KMS-11 (cell line): ENCODE results near the gene RERE.

Experiments used
- H2AFZ ChIP-seq: fragments of 200-600 bp; sonication (generic); 2 replicates; pipeline ENCODE4 v1.6.1; 2016; ENCODE audit warnings: antibody characterized with exemption, mixed run types, low read depth
- H3K27ac ChIP-seq: fragments of 200-600 bp; sonication (generic); 2 replicates; pipeline ENCODE4 v1.6.1; 2016; ENCODE audit warnings: mild to moderate bottlenecking, mixed run types
- H3K27me3 ChIP-seq: fragments of 200-600 bp; sonication (generic); 2 replicates; pipeline ENCODE4 v1.6.1; 2017; ENCODE audit warnings: mild to moderate bottlenecking, low read depth, mixed run types, moderate library complexity; ENCODE audit not compliant: insufficient read depth
- H3K36me3 ChIP-seq: fragments of 200-600 bp; sonication (generic); 2 replicates; pipeline ENCODE4 v1.6.1; 2017; ENCODE audit warnings: mild to moderate bottlenecking, mixed run types; ENCODE audit not compliant: insufficient read depth
- H3K4me1 ChIP-seq: fragments of 200-600 bp; sonication (generic); 2 replicates; pipeline ENCODE4 v1.6.1; 2016; ENCODE audit warnings: mild to moderate bottlenecking, low read depth, mixed run types; ENCODE audit not compliant: poor library complexity, severe bottlenecking
- H3K4me2 ChIP-seq: fragments of 200-600 bp; sonication (generic); 2 replicates; pipeline ENCODE4 v1.7.0; 2016; ENCODE audit warnings: mild to moderate bottlenecking, mixed run types
- H3K4me3 ChIP-seq: fragments of 200-600 bp; sonication (generic); IDR thresholded peaks from 2 replicates; pipeline ENCODE4 v1.6.1; 2017; ENCODE audit warnings: low read depth, low read length, mixed read lengths; ENCODE audit not compliant: insufficient read depth
- H3K79me2 ChIP-seq: fragments of 200-600 bp; sonication (generic); 2 replicates; pipeline ENCODE4 v1.6.1; 2016; ENCODE audit warnings: low read depth, mixed run types; ENCODE audit not compliant: insufficient read depth
- H3K9ac ChIP-seq: fragments of 200-600 bp; sonication (generic); 2 replicates; pipeline ENCODE4 v1.6.1; 2016; ENCODE audit warnings: mild to moderate bottlenecking, mixed run types
- H4K20me1 ChIP-seq: fragments of 200-600 bp; sonication (generic); 2 replicates; pipeline ENCODE4 v1.6.1; 2016; ENCODE audit warnings: mild to moderate bottlenecking, mixed run types; ENCODE audit not compliant: insufficient read depth
- CTCF ChIP-seq: fragments of 200-600 bp; sonication (generic); conservative IDR thresholded peaks from 2 replicates; pipeline ENCODE4 v1.6.1; 2017; ENCODE audit warnings: low read depth, mild to moderate bottlenecking, antibody characterized with exemption, low read length, moderate library complexity, mixed read lengths

The RERE gene

GRCh38 chr1:8682573-8682972 lies 134.9 kb downstream of the RERE start:
- Histone ChIP-seq H3K9ac (no peak overlapping the region), H3K4me2 (no peak overlapping the region), H3K27ac (no peak overlapping the region), H3K4me1 (no peaks in the 10 kb centered on the region), H3K36me3 (no peaks in the 10 kb centered on the region), H3K4me3 (no peak overlapping the region), H3K79me2 (peaks cover 75% of the 10 kb centered on the region; the same call in 1 of the 2 replicates), H3K27me3 (no peaks in the 10 kb centered on the region), H4K20me1 (peaks cover 6% of the 10 kb centered on the region; the same call in 1 of the 2 replicates), H2AFZ (no peak overlapping the region)
- TF ChIP-seq CTCF: no peak

DNA sequence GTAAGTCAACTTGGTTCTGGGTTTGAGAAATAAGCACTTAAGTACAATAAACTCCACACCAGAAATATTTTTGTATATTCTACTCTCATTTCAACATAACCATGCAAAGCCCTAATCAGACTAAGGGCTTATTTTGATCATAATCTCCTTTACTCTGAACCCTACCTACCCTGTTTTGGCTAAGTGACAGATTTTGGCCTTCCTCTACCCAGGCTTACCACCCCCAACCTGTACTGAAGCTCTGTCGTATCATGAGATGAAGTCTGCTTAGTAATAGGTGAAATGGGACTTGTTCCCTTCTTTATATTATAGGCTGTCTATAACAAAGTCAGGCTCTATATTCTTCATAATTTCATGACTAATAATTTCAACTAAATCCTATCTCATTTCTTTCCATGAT lies 135.5 kb downstream of the RERE start:
- H3K4me3 ChIP-seq: no peak overlapping the region
- peaks cover 80% of the 10 kb centered on the region; the same call in 1 of the 2 replicates for H3K79me2 ChIP-seq
- no peaks in the 10 kb centered on the region for H3K36me3 ChIP-seq
- H4K20me1 ChIP-seq: peaks cover 6% of the 10 kb centered on the region; the same call in 1 of the 2 replicates
- H3K4me2 ChIP-seq: no peak overlapping the region
- no peak overlapping the region for H3K9ac ChIP-seq
- H2AFZ ChIP-seq: no peak overlapping the region
- no peaks in the 10 kb centered on the region for H3K4me1 ChIP-seq
- no peak for TF ChIP-seq CTCF
- no peak overlapping the region for H3K27ac ChIP-seq
- H3K27me3 ChIP-seq: no peaks in the 10 kb centered on the region

DNA sequence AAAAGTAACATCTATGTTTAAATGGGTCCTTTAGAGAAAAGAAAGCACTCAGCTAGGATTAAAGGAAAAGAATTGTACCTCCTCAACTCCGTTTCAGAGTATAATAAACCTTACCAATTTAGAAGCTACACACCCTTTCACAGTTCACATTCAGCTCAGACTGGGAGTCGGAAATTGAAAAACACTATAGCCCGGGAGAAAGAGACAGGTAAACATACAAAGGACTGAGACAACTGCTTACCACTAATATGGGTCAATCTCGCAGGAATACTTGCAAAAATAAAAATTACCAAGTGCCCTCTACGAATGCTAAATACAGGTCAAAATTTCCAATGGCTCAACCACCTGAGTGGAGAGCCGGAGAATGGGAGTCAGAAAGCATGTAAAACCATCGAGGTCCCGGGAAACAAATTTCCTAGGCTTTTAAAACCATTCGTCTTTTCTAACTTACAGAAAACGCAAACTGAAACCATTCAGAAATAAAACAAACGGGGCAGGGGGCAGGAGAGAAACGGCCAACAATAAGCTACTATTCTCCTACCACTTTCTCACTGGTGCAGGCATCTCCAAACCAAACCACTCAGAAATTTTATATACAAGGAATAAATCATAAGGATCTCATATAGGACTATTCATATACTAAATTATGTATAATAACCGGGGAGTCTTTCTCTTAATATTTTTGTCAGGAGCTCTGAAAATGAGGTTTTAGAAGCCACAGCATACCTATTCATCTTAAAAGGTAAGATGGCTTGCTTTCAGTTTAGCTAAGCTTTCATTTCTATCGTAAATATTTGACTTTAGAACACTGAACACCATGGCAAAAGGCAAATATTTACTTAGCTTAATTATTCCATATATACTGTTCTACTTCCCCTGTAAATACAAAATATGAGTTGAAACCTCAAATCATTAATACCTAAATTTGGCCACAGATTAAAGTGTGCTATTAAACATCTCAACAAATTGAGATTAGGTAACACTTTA lies 136.5 kb downstream of the RERE start:
- H3K4me2 ChIP-seq: no peak overlapping the region

More for the DNA sequence above, 136.5 kb downstream of the RERE start:
- no peak overlapping the region for H3K27ac ChIP-seq
- no peak overlapping the region for H3K4me3 ChIP-seq
- peaks cover 4% of the 10 kb centered on the region for H3K4me1 ChIP-seq
- peaks cover 75% of the 10 kb centered on the region; the same call in 1 of the 2 replicates for H3K79me2 ChIP-seq
- H3K36me3 ChIP-seq: no peaks in the 10 kb centered on the region
- TF ChIP-seq CTCF: no peak
- H2AFZ ChIP-seq: no peak overlapping the region
- H3K9ac ChIP-seq: no peak overlapping the region
- no peaks in the 10 kb centered on the region for H3K27me3 ChIP-seq
- H4K20me1 ChIP-seq: peaks cover 7% of the 10 kb centered on the region; the same call in 1 of the 2 replicates
